ENCODE measurements around the gene GLRB.
"Not testable (repeated sequence)": the region's sequence is repeated elsewhere in the genome, so short reads cannot be mapped to it uniquely, and the experiment has no call there.

GLRB gene

GRCh38 chr4:157075811-157076577 is at the start of gene GLRB:
GLRB (plus strand) TSS chr4:157076150; CDS start chr4:157078025, 1,875 bp downstream.
- no peak for DNase-seq

GRCh38 chr4:157035471-157035870 is 40.5 kb upstream of the GLRB start:
- DNase-seq, result no peak

GRCh38 chr4:157040405-157040804 is 35.5 kb upstream of the GLRB start:
- DNase-seq, result no peak

GRCh38 chr4:157043131-157043530 is 32.8 kb upstream of the GLRB start:
- DNase-seq, result no peak

- no peak for DNase-seq
Observed at GRCh38 chr4:157045507-157046127, 30.3 kb upstream of the GLRB start.

- DNase-seq, result no peak
Observed at GRCh38 chr4:157048248-157048647, 27.7 kb upstream of the GLRB start.

- DNase-seq, result no peak
Observed at GRCh38 chr4:157050561-157050960, 25.4 kb upstream of the GLRB start.

GRCh38 chr4:157052429-157053040 is 23.4 kb upstream of the GLRB start:
- no peak for DNase-seq

- no peak for DNase-seq
Observed at GRCh38 chr4:157057218-157057617, 18.7 kb upstream of the GLRB start.

GRCh38 chr4:157058899-157059298 is 17.1 kb upstream of the GLRB start:
- DNase-seq, result not testable (repeated sequence)

- no peak for DNase-seq
Observed at GRCh38 chr4:157072002-157072401, 3.9 kb upstream of the GLRB start.

- DNase-seq, result no peak
Observed at GRCh38 chr4:157075401-157075800, 549 bp upstream of the GLRB start.

GRCh38 chr4:157076578-157076947 is 613 bp downstream of the GLRB start:
- no peak for DNase-seq

GRCh38 chr4:157079441-157079840 is 3.5 kb downstream of the GLRB start:
- DNase-seq, result no peak

GRCh38 chr4:157080605-157081004 is 4.7 kb downstream of the GLRB start:
- DNase-seq, result no peak

- DNase-seq, result no peak
Observed at GRCh38 chr4:157095716-157096115, 19.8 kb downstream of the GLRB start.

GRCh38 chr4:157096439-157096838 is 20.5 kb downstream of the GLRB start:
- DNase-seq, result no peak

GRCh38 chr4:157099506-157099905 is 23.6 kb downstream of the GLRB start:
- no peak for DNase-seq

- DNase-seq, result no peak
Observed at GRCh38 chr4:157104541-157104940, 28.6 kb downstream of the GLRB start.

GRCh38 chr4:157114671-157115070 is 38.7 kb downstream of the GLRB start:
- DNase-seq, result no peak

GRCh38 chr4:157115613-157116335 is 39.8 kb downstream of the GLRB start:
- no peak for DNase-seq

- DNase-seq, result no peak
Observed at GRCh38 chr4:157121401-157121800, 45.5 kb downstream of the GLRB start.

GRCh38 chr4:157127571-157127970 is 51.6 kb downstream of the GLRB start:
- DNase-seq, result no peak

- DNase-seq, result no peak
Observed at GRCh38 chr4:157128395-157128794, 52.4 kb downstream of the GLRB start.

Measured in 8988T (cell line).